SK-N-SH treated with all-trans-retinoic acid at 6 μM for 48 hours (cell line): ENCODE measurements around the gene GPR150.

Experiments
- CSDC2 ChIP-seq: fragments of 250-450 bp; sonication (Bioruptor Pico); IDR thresholded peaks from 2 replicates; pipeline ENCODE4 v1.5.0; 2020; ENCODE audit warnings: mild to moderate bottlenecking, moderate library complexity
- ESRRG ChIP-seq: fragments of 250-450 bp; sonication (Bioruptor Pico); IDR thresholded peaks from 2 replicates; pipeline ENCODE4 v1.6.1; 2021; ENCODE audit warnings: mild to moderate bottlenecking
- OSR1 ChIP-seq: fragments of 250-450 bp; sonication (Bioruptor Pico); IDR thresholded peaks from 2 replicates; pipeline ENCODE4 v1.8.0; 2022; ENCODE audit warnings: moderate library complexity, mild to moderate bottlenecking, inconsistent platforms
- RARB ChIP-seq: fragments of 250-450 bp; sonication (Bioruptor Pico); IDR thresholded peaks from 2 replicates; pipeline ENCODE4 v1.8.0; 2021; ENCODE audit warnings: mild to moderate bottlenecking, moderate library complexity
- SNAI2 ChIP-seq: fragments of 250-450 bp; sonication (Bioruptor Pico); IDR thresholded peaks from 2 replicates; pipeline ENCODE4 v1.5.0; 2020; ENCODE audit warnings: mild to moderate bottlenecking, moderate library complexity
- TOX ChIP-seq: fragments of 250-450 bp; sonication (Bioruptor Pico); IDR thresholded peaks from 2 replicates; pipeline ENCODE4 v1.8.0; 2021; ENCODE audit warnings: mild to moderate bottlenecking, moderate library complexity, borderline replicate concordance
- ZC3H10 ChIP-seq: fragments of 250-450 bp; sonication (Bioruptor Pico); IDR thresholded peaks from 2 replicates; pipeline ENCODE4 v1.5.1; 2021; ENCODE audit warnings: mild to moderate bottlenecking, moderate library complexity
- ZFP3 ChIP-seq: fragments of 250-450 bp; sonication (Bioruptor Pico); IDR thresholded peaks from 2 replicates; pipeline ENCODE4 v1.5.0; 2020; ENCODE audit warnings: mild to moderate bottlenecking, moderate library complexity
- ZFP30 ChIP-seq: fragments of 450-650 bp; formaldehyde crosslinking; IDR thresholded peaks from 2 replicates; pipeline ENCODE4 v1.5.0; 2022; ENCODE audit warnings: mild to moderate bottlenecking, moderate library complexity
- ZNF565 ChIP-seq: fragments of 450-650 bp; formaldehyde crosslinking; conservative IDR thresholded peaks from 2 replicates; pipeline ENCODE4 v1.5.0; 2020; ENCODE audit warnings: low read depth, mild to moderate bottlenecking, moderate library complexity
- ZNF8 ChIP-seq: fragments of 450-650 bp; formaldehyde crosslinking; IDR thresholded peaks from 2 replicates; pipeline ENCODE4 v1.5.0; 2020; ENCODE audit warnings: mild to moderate bottlenecking, moderate library complexity
- TF ChIP-seq, protein P1 (sequence below): fragments of 250-450 bp; sonication (Bioruptor Pico); IDR thresholded peaks from 2 replicates; pipeline ENCODE4 v1.8.0; 2020; ENCODE audit warnings: mild to moderate bottlenecking, moderate library complexity, borderline replicate concordance
- TF ChIP-seq, protein P2 (sequence below): fragments of 250-450 bp; sonication (Bioruptor Pico); IDR thresholded peaks from 2 replicates; pipeline ENCODE4 v1.5.0; 2020; ENCODE audit warnings: mild to moderate bottlenecking, moderate library complexity
- TF ChIP-seq, protein P3 (sequence below): fragments of 250-450 bp; sonication (Bioruptor Pico); IDR thresholded peaks from 2 replicates; pipeline ENCODE4 v1.5.1; 2020; ENCODE audit warnings: low read depth, mild to moderate bottlenecking, moderate library complexity

DNA sequence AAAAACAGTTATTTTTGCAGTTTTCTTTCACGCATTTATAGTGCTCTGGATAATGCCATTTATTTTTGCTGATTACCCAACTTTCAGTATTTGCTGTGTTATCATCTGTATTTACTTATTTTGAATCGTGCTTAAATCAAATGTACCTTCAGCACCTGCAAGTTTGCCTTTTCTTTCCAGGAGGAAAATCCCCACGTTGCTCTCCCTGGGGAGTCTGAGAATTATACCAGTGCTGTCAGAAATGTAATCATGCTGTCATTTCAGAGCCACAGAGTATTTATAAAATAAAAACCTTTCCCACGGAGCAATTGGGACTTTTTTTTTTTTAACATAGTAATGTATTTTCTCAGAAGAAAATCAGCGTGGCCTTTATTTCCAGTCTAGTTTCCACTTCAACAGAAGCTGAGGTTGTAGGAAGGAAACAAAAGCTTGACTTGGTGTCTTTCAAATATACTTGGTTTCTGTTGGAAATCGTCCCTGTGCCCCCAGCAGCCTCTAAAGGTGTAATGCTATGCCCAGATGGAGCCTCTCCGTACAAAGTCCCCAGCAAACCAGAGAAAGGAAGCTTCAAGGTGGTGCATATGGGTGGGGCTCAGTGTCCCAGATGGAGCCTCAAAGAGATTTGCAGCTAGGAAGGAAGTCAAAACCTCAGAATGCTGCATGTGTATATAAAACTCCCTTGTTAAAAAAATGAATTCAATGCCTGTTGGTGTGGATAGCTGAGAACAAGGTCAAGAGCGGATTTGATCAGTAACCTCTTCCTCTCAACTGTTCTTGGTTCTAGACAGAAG lies 2.1 kb downstream of the GPR150 start:
- TF ChIP-seq, protein P1, sequence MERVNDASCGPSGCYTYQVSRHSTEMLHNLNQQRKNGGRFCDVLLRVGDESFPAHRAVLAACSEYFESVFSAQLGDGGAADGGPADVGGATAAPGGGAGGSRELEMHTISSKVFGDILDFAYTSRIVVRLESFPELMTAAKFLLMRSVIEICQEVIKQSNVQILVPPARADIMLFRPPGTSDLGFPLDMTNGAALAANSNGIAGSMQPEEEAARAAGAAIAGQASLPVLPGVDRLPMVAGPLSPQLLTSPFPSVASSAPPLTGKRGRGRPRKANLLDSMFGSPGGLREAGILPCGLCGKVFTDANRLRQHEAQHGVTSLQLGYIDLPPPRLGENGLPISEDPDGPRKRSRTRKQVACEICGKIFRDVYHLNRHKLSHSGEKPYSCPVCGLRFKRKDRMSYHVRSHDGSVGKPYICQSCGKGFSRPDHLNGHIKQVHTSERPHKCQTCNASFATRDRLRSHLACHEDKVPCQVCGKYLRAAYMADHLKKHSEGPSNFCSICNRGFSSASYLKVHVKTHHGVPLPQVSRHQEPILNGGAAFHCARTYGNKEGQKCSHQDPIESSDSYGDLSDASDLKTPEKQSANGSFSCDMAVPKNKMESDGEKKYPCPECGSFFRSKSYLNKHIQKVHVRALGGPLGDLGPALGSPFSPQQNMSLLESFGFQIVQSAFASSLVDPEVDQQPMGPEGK (CRISPR knock-in tag): no peak
- TF ChIP-seq ZFP30 (CRISPR knock-in tag) (no peak), ESRRG (CRISPR knock-in tag) (no peak), CSDC2 (no peak), RARB (no peak), ZNF8 (CRISPR knock-in tag) (no peak), TOX (CRISPR knock-in tag) (no peak), SNAI2 (CRISPR knock-in tag) (no peak), ZFP3 (no peak), ZNF565 (CRISPR knock-in tag) (no peak), OSR1 (CRISPR knock-in tag) (no peak), ZC3H10 (CRISPR knock-in tag) (no peak)
- TF ChIP-seq, protein P2, sequence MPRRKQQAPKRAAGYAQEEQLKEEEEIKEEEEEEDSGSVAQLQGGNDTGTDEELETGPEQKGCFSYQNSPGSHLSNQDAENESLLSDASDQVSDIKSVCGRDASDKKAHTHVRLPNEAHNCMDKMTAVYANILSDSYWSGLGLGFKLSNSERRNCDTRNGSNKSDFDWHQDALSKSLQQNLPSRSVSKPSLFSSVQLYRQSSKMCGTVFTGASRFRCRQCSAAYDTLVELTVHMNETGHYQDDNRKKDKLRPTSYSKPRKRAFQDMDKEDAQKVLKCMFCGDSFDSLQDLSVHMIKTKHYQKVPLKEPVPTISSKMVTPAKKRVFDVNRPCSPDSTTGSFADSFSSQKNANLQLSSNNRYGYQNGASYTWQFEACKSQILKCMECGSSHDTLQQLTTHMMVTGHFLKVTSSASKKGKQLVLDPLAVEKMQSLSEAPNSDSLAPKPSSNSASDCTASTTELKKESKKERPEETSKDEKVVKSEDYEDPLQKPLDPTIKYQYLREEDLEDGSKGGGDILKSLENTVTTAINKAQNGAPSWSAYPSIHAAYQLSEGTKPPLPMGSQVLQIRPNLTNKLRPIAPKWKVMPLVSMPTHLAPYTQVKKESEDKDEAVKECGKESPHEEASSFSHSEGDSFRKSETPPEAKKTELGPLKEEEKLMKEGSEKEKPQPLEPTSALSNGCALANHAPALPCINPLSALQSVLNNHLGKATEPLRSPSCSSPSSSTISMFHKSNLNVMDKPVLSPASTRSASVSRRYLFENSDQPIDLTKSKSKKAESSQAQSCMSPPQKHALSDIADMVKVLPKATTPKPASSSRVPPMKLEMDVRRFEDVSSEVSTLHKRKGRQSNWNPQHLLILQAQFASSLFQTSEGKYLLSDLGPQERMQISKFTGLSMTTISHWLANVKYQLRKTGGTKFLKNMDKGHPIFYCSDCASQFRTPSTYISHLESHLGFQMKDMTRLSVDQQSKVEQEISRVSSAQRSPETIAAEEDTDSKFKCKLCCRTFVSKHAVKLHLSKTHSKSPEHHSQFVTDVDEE: no peak
- TF ChIP-seq, protein P3, sequence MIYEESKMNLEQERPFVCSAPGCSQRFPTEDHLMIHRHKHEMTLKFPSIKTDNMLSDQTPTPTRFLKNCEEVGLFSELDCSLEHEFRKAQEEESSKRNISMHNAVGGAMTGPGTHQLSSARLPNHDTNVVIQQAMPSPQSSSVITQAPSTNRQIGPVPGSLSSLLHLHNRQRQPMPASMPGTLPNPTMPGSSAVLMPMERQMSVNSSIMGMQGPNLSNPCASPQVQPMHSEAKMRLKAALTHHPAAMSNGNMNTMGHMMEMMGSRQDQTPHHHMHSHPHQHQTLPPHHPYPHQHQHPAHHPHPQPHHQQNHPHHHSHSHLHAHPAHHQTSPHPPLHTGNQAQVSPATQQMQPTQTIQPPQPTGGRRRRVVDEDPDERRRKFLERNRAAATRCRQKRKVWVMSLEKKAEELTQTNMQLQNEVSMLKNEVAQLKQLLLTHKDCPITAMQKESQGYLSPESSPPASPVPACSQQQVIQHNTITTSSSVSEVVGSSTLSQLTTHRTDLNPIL: no peak
